AG04450 (cell line): ENCODE data around the gene GTF2H4. TPM values are rescaled to one million over a fixed set of nuclear protein-coding genes. Genes with fewer than 3 reads are reported as not detected.
A peak's percentile ranks its signal among the peaks of the same experiment; 100 is the strongest.

ENCODE experiments used
- CTCF ChIA-PET: fragments of 300-600, 350-600 bp; formaldehyde crosslinking; extraction: SDS; loops from one replicate; lab custom pipeline; 2022; ENCODE audit warnings: antibody characterized with exemption, inconsistent platforms; lab: Charles Lee
- POLR2A ChIA-PET: fragments of 350-600 bp; formaldehyde crosslinking; extraction: SDS; loops from one replicate; lab custom pipeline; 2021; ENCODE audit warnings: antibody characterized with exemption, inconsistent platforms; lab: Yijun Ruan, JAX
- DNase-seq: peaks from one replicate; pipeline ENCODE4 v3.0.0-alpha.2; 2011; ENCODE audit warnings: low read depth, low spot score
- H3K27ac ChIP-seq: one replicate; pipeline ENCODE4 v1.5.1; 2012; ENCODE audit warnings: low read depth, low read length, control low read depth
- H3K27me3 ChIP-seq: one replicate; pipeline ENCODE4 v1.6.0; 2012; ENCODE audit warnings: low read length; ENCODE audit not compliant: control insufficient read depth, insufficient read depth
- H3K4me3 ChIP-seq: 2 replicates; pipeline ENCODE4 v1.5.1; 2011; ENCODE audit warnings: mild to moderate bottlenecking, low read depth, low read length, control low read depth
- H3K9me3 ChIP-seq: 2 replicates; pipeline ENCODE4 v1.5.1; 2012; ENCODE audit warnings: low read length; ENCODE audit not compliant: control insufficient read depth, insufficient read depth
- CTCF ChIP-seq: IDR thresholded peaks from 2 replicates; pipeline ENCODE4 v1.5.1; 2011; ENCODE audit warnings: low read depth, low read length, control low read depth, inconsistent platforms
- polyA plus RNA-seq: library from polyadenylated mRNA; depleted of rRNA; stranded (reverse); fragments of >200 nt; gene quantifications from 2 replicates; pipeline ENCODE4 v1.2.3, GENCODE V29; 2011

Gene GTF2H4
- polyA plus RNA-seq, 1 experiment = 31.9 TPM

GRCh38 chr6:30913721-30914075 is 5.7 kb downstream of the GTF2H4 start:
- no peaks in the 10 kb centered on the region for H3K27me3 ChIP-seq
- TF ChIP-seq CTCF = no peak
- H3K9me3 ChIP-seq = no peaks in the 10 kb centered on the region
- ChIA-PET CTCF (interaction anchor here (0.5 to 9.7 kb wide), 29 partner anchors 9 to 485 kb away, joined by 3 to 261 read pairs (median 5); no protein-coding TSS in a partner anchor), POLR2A (interaction anchor here (0.6 to 1.5 kb wide), 11 partner anchors 29 to 238 kb away, joined by 3 to 7 read pairs (median 4); no protein-coding TSS in a partner anchor)
- H3K27ac ChIP-seq = peak overlapping the region; percentile 47
- DNase-seq = no peak
- H3K4me3 ChIP-seq = peak overlapping the region; percentile 63

- peak; percentile 71 for DNase-seq
- H3K9me3 ChIP-seq = no peaks in the 10 kb centered on the region
- POLR2A ChIA-PET = interaction anchor here (0.6 to 1.5 kb wide), 10 partner anchors 28 to 239 kb away, joined by 3 to 7 read pairs (median 4); no protein-coding TSS in a partner anchor
- peak within 1 kb of the TSS; percentile 63 for H3K4me3 ChIP-seq
- peak within 1 kb of the TSS; percentile 68 for H3K27ac ChIP-seq
- CTCF ChIA-PET = interaction anchor here (0.5 to 9.7 kb wide), 41 partner anchors 9 to 369 kb away, joined by 3 to 261 read pairs (median 5); partner anchors contain the start of gene MUC21
- no peaks in the 10 kb centered on the region for H3K27me3 ChIP-seq
- peak; percentile 40 for TF ChIP-seq CTCF
Observed at GRCh38 chr6:30914076-30914853, 6.3 kb downstream of the GTF2H4 start, which contains the start of gene VARS2. VARS2 (plus strand) TSS chr6:30914238; CDS start chr6:30914837, 599 bp downstream.

GRCh38 chr6:30914854-30915590 is 7.0 kb downstream of the GTF2H4 start:
- CTCF ChIA-PET = interaction anchor here (0.5 to 9.7 kb wide), 44 partner anchors 10 to 242 kb away, joined by 3 to 261 read pairs (median 4); partner anchors contain the start of genes DHX16 and MUC21
- Histone ChIP-seq H3K9me3 (no peaks in the 10 kb centered on the region), H3K27ac (peak overlapping the region; percentile 68), H3K4me3 (peak overlapping the region; percentile 63), H3K27me3 (no peaks in the 10 kb centered on the region)
- POLR2A ChIA-PET = interaction anchor here (1.5 kb wide), 1 partner anchor 172 kb away, joined by 6 read pairs; no protein-coding TSS in a partner anchor
- DNase-seq = no peak
- TF ChIP-seq CTCF = no peak

- no peaks in the 10 kb centered on the region for H3K9me3 ChIP-seq
- CTCF ChIA-PET = interaction anchor here (0.5 to 9.7 kb wide), 49 partner anchors 9 to 451 kb away, joined by 3 to 261 read pairs (median 4); partner anchors contain the start of genes DHX16 and MUC21
- POLR2A ChIA-PET = no interaction called here
- H3K27ac ChIP-seq = no peak overlapping the region
- no peak overlapping the region for H3K4me3 ChIP-seq
- peak; percentile 33 for DNase-seq
- no peaks in the 10 kb centered on the region for H3K27me3 ChIP-seq
- TF ChIP-seq CTCF = peak; percentile 82
Observed at GRCh38 chr6:30915591-30915946, 7.6 kb downstream of the GTF2H4 start.
